GM18517 (cell line): ENCODE data around the gene NIPA2.

ENCODE experiments used
- ATAC-seq: cut with Tn5 transposase; IDR thresholded peaks from one replicate; pipeline ENCODE4 v1.9.1; 2021; ENCODE audit warnings: mild to moderate bottlenecking, moderate library complexity; ENCODE audit not compliant: unreplicated experiment

The NIPA2 gene

DNA sequence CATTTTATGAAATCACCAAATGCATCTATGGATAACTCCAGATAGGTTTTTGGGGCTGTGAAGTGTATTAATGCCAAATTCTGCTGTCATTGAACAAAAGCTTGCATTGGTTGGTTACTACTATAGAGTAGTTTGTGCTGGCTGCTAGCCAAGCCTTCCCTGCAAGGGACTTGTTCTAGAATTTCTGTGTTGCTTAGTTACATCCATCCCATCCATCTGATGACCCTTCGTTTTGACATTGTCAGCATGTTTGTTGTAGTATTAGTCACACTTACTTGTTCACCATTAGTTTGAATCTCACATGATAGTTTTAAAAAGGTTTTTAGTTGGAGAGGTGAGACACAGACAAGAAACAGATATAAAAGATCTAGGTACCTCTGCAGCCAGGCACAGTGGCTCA, 7.0 kb upstream of the NIPA2 start:
- no peak for ATAC-seq

DNA sequence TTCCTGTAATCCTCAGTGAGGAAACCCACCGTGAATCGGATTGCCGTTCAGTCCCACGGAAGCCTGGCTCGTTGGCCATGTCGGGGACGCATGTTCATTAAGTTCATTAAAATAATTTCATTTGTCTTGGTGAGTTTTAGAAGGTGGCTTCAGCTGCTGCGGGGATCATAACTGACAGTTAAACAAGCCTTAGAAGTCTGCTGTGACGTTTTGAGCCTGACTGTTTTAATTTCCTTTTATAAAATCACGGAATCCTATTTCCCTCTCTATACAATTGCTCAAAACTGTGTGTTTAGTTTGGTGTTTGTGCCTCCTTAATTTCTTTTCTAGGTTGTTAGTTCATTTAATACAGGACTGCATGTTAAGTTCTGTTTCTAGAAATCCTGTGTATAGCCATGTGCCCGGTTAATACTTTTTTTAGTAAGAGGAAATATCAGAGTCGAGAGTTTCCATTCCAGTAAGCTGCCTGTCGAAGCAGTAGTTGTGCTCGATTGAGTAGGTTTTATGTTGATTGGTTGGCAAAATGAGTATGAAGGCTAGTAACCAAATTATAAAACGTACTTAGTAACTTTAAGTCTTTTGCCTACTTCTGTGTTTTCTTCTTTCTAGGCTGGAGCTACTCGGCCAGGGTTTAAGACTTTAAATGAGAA, 705 bp downstream of the NIPA2 start:
- ATAC-seq = no peak

DNA sequence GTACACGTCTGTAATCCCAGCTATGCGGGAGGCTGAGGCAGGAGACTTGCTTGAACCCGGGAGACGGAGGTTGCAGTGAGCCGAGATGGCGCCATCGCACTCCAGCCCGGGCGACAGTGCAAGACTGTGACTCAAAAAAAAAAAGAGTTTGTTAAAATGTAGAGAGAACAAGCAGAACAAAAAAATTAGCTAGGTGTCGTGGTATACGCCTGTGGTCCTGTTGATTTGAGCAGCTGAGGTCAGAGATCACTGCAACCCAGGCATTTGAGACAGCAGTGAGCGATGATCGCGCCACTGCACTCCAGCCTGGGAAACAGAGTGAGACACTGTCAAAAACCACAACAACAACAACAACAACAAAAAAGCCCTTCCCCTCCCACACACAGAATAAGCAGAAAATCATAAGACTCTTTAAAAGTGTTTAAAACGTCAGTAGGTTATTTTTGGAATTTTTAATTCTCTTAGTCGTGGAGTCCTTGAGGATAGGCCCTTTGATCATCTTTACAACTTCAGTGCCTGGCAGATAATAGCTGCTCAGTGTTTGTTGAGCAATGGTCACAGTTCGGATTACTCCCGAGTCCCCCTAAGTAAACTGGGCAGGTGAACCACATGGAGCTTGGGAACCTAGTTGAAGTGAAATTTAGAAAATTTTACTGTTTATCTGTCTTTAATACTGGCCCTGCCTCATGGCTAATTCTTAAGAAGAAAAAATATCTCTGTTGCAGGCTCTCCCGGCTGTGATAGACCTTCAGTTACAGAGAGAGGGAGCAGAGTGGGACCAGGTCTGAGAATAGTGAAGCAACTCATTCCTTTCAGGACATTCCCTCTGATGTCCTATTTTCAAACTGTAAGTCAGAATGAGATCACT, 6.2 kb downstream of the NIPA2 start:
- no peak for ATAC-seq

DNA sequence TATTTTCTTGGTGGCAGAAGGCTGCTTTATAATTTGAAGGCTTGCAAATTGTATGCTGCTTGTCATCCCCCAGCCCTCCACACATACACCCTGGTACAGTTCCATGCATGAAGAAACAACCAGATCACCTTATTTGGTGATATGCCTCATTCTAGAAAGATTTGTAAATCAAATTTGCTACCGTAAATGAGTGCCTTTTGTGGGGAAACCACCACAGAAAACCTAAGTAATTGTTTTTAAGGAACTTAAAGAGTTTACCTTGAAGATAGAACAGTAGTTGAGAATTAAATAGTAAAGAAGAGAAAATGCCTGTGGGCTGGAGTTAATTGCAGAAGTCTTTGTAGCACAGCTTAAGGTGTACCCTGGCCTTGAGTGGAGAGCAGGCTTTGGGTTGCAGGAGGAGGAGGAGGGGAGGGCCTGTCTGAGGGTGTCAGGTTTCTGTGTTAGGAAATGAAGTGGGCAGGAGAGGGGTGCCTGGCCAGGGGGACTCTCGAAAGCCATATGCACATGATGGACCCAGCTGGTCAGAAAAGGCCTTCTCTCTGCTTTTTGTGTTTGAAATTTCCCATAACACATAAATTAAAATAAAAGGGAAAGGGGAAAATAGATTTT, 6.9 kb downstream of the NIPA2 start:
- ATAC-seq = no peak

DNA sequence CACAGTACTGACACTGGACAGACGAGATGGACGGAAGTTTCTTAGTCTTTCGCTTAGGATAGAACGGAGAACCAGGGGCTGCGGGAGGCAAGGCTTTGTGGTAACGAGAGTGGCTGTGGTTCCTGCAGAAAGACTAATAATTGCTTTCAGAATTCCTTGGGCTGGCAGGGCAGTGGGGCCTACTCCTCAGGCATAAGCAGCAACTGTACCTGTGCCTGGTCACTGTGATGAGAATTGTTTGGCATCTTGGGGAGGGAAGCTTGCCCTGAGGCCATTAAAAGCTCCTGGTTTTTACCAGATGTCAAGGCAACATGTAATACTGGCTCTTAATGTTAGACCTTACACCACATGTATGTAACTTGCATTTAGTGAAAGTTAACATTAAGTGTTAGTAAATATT, 7.6 kb downstream of the NIPA2 start:
- no peak for ATAC-seq

DNA sequence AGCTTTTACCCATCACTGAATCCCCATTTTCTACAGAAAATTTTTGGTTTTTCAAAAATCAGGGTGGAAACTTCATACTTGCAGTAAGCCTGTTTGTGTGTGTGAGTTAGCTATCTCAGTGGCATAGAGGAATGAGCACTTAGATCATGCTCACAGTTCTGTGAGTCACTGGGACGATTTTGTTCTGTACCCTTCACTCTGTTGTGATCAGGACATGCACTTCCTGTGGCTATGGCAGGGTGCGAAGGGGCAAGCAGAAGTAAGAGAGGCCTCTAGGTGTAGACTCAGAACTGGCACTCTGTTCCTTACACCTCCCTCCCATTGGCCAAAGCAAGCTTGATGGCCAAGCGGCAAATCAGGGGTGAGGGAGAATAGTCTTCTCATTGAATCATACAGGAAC, 11.6 kb downstream of the NIPA2 start:
- ATAC-seq = no peak

DNA sequence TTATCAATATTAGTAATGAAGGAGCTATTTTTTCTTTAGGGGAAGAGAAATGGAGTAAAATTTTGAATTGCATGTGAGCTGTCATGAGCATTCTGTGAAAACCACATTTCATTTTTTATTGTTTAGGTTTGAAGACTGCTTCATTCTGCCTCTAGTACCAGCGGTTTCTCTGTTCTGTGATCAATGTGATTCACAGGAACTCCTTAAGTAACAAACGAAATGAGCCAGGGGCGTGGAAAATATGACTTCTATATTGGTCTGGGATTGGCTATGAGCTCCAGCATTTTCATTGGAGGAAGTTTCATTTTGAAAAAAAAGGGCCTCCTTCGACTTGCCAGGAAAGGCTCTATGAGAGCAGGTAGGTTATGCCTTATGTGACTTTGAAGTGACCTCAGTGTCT, 13.0 kb downstream of the NIPA2 start:
- no peak for ATAC-seq

DNA sequence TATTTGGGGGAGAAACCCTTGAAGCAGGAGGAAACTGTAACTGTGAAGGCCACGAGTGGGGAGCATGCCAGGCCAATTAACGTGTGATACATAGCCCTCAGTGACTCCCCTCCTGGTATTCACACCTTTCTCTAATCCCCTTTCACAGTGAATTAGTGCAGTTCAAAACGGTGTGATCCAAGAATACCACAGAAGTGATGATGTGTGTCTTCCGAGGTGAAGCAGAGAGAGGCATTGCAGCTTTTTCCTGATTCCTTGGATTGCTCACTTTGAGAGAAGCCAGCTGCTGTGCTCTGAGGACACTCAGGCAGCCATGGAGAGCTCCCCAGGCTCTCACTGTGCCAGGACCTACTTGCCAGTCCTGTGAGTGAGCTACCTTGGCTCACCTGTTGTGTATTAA, 17.3 kb downstream of the NIPA2 start:
- no peak for ATAC-seq

DNA sequence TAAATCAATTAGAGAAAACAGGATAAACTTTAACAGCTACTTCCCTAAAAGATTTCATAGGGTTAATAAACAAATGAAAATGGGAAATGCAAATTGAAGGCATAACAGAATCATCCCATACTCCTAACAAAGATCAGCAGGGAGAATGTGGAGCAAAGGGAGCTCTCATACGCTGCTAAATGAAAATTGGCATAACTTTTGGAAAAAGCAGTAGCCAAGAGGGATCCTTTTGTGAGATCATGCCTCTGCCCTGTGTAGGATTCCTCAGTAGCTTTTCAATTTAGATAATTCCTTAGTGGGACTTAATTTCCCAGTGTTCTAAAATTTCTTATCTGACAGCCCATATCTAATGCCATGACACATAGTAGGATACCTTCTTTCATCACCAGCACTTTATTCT, 18.2 kb downstream of the NIPA2 start:
- ATAC-seq = no peak

DNA sequence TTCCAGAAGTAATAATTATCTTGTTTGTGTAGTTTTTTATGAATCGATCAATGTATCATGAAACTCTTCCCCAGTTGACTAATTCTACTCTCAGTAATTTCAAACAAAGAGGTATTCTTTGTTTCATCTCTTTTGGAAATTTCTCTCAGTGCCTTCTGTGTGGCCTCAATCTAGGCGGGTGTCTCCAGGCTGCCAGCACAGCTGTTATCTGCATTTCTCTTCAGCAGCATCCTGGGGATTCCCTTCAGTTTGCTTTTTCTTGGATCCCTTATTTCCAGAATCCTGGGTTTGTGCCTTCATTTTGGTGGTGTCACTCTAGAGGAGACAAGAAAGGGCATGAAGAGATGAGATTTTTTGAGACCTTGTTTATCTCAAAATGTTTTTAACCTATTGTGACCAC, 22.7 kb downstream of the NIPA2 start:
- ATAC-seq = no peak

DNA sequence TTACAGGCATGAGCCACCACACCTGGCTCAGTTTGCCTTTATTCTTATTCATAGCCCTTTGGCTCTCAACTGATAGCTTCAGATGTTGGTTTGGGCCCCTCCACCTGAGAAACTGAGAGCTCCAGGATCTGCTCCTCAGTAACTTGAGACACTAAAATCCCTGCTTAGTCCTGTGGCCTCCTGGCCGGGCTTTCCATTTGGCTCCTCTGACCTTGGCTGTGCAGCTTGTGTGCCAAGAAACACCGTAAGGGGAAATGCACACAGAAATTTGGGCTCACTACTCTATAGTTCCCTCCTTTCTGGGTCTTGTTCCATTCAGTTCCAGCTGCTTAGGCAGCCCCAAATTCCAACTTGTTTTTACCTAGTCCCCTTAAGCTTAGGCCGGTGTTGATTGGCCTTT, 24.9 kb downstream of the NIPA2 start:
- ATAC-seq = no peak

DNA sequence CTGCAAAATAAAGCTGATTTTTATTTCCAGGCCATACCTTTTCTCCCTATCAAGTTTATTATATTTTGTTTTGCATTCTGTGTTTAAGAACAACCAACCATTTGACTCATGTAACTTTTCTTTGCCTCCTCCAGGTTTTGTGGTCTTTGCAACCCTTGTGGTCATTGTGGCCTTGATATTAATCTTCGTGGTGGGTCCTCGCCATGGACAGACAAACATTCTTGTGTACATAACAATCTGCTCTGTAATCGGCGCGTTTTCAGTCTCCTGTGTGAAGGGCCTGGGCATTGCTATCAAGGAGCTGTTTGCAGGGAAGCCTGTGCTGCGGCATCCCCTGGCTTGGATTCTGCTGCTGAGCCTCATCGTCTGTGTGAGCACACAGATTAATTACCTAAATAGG, 27.6 kb downstream of the NIPA2 start:
- ATAC-seq = no peak

DNA sequence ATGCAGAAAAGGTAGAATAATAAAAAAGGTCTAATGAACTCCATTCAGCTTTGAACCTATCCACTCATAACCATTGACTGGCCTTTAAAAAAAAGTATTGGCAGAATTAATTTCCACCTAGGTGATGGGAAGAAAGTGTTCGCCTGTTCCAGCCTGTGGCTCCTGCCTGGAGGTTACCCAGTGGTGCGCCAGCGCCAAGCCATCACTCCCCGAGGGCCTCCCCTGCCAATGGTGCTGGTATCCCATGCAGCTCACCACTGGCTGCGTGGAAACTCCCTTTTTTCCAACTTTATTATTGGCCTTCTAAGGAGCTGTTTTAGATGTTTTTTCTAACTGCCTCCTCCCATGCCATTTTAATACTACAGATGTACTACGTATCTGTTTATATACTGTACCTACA, 29.4 kb downstream of the NIPA2 start:
- no peak for ATAC-seq

DNA sequence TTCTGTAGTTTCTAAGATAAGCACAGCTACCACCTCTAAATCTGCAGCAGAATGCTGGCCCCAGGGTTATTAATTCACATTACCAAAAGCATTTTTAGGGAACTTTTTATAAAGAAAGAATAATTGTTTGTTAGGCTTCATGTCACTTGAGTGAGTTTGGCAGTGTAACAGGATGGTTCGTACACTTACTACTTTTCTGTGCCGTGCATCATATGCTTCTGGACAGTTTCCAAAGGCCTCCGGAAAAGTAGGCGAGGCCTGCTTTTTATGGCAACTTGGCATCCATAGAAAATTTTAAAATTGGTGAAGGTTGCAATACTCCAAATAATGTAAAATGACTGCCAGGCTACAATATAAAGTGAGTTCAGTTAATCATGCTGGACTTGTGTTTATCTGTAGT, 30.0 kb downstream of the NIPA2 start:
- no peak for ATAC-seq

DNA sequence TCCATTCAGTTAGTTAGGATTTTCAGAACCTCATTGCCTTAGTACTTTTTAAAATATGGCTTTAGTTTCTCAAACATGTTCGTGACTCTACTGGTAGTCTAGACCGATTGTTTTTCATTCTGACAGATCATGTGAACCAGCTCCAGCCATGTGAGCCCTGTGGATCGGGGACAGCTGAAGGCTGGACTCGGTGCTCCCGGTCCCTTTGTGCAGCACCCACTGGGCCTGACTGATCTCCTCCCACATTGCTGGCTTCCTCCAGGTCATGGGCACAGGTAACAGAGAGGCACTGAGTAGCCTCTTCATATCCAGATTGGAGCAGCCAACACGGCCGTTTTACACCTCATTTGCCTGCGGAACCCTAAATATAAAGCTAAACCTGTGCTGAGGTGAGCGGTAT, 30.5 kb downstream of the NIPA2 start:
- no peak for ATAC-seq

DNA sequence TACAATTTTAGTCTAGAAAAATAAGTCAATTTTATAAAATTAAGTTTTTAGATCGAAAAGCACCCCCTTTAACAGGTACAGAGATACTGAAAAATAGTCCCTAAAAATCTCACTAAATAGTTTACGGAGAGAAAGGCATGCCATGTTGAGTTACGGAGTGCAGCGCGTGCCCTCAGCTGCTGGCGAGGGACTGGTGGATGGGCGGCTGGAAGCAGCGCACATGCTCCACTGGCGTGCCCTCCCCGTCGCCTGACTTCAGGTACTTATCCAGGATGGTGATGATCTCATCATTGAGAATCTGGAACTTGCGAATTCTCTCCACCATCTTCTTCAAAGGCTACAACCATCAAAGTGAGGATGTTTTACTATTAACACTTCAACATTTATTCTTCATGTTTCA, 31.4 kb downstream of the NIPA2 start:
- ATAC-seq = no peak

DNA sequence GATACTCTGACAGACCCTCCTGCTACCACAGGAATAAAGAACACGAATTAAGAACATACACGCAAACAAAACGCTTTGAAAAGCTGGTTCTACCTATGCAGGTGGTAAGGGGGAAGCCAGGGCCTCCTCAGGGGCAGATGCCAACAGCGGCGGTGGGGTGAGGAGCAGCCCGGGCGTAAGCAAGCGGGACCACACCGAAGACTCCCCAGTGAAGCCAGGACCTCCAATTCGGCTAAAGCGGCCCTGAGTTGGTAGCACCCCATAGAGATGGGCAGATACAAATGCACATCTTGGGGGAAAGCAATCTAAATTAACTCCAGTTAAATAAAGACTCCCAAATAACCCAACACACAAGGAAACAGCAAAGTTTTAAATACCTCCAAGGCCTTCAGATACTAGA, 32.4 kb downstream of the NIPA2 start:
- ATAC-seq = no peak

DNA sequence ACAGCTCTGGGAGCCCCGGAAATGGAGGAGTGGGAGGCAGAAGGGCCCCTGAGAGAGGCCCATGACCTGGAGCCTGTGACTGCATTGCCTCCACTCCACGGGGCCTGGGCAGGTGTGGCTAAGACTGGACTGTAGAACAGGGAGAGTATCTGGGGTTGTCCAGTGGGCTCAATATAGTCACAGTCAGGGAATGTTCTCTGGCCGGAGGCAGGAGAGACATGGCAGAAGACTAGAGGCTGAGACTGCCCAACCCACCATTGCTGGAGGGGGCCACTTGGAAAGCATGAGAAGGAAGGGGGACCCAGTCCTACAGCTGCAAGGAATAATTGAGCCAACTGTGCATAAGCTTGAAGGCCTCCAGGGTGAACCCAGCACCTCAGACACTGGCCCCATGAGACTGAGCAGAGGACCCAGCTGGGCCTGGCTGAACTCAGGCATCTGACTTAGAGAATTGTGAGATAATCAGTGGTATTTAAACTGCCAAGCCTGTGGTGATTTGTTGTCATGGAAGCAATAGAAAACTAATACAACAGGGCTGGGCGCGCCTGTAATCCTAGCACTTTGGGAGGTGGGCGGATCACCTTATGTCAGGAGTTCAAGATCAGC, 33.1 kb downstream of the NIPA2 start:
- no peak for ATAC-seq

DNA sequence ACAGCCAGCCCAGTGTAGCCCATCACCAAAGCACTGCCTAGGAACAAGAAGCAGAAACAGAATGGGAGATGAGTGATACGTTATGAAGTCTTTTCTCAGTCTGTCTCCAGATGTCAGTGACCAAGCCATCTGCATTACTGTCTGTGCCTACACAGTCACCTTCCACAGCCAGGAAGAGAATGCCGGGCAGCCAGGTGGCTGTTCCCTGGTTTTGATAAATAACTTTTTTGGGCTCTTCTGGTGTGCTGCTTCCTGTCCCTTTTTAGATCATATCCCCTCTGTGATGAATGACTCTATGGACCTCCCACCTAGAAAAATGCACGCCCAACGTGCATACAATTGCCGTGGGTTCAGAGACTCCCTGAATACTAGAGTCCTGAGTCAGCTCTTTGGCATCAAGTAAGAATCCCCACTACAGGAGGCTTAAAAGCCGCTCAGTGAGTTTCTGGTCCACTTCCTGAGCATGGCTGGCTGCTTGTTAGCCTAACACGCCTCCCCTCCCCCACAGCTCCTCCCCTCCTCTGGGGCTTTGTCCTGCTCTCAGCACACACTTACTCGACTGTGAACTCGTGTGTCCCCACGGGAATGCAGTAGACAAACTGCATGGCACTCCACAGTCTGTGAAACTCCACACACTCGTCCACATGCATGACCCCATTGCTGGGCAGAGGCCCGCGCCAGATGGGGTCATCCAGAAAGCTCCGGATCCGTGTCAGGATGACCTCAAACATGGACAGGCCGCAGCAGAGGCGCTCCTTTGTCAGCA, 34.7 kb downstream of the NIPA2 start:
- no peak for ATAC-seq

DNA sequence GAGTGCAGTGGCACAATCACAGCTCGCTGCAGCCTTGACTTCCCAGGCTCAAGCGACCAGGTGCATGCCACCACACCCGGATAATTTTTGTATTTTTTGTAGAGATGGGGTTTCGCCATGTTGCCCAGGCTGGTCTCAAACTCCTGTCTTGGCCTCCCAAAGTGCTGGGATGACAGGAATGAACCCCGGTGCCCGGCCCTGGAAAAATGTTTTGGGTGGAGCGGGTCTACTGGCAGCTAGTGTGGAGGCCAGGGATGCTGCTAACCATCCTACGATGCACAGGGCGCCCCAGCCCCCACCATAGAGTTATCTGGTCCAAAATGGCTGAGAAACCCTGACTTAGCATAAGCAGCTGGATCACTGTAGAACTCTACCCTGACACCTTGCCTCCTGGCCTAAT, 35.4 kb downstream of the NIPA2 start:
- ATAC-seq = no peak

DNA sequence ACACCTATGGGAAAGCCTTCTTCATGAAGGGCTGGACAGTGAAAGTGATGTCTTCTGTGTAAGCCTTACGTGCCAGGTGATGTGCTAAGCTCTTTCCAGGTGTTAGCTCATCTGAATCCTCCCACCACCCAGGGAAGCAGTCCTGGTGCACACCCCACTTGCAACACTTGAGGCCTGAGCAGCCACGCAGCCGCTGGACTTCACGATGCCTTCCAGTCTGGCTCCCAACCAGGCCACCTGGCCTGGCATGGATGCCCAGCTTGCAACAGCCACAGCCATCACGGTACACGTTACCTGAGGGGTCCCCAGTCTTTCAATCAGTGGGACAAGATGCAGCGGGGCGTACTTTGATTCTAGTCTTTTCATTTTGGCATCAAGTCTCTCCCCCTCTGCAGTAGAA, 35.8 kb downstream of the NIPA2 start:
- no peak for ATAC-seq
